Spinal cord (tissue), 10 donors: ENCODE measurements around the gene ACACB. TPM values are rescaled to one million over a fixed set of nuclear protein-coding genes. Genes with fewer than 3 reads are reported as not detected.
A peak's percentile ranks its signal among the peaks of the same experiment; 100 is the strongest.

Source experiments
- DNase-seq, 6 donors: peaks; one replicate each; pipeline versions ENCODE4 v3.0.0 to v3.0.0-alpha.2; 2013 to 2015; ENCODE audit warnings: low spot score in 6 of 6, low read depth in 4 of 6
- H3K27ac ChIP-seq: one replicate; pipeline ENCODE4 v1.5.1; 2013; ENCODE audit warnings: low read depth, low read length, control low read depth
- H3K27me3 ChIP-seq: one replicate; pipeline ENCODE4 v1.6.1; 2013; ENCODE audit warnings: low read length; ENCODE audit not compliant: control insufficient read depth, insufficient read depth
- H3K36me3 ChIP-seq: one replicate; pipeline ENCODE4 v1.6.1; 2013; ENCODE audit warnings: low read length; ENCODE audit not compliant: control insufficient read depth, insufficient read depth
- H3K4me1 ChIP-seq: one replicate; pipeline ENCODE4 v1.6.1; 2013; ENCODE audit warnings: low read length; ENCODE audit not compliant: control insufficient read depth, insufficient read depth
- H3K4me3 ChIP-seq: one replicate; pipeline ENCODE4 v1.5.1; 2013; ENCODE audit warnings: low read depth, low read length, control low read depth
- H3K9me3 ChIP-seq: one replicate; pipeline ENCODE4 v1.6.1; 2013; ENCODE audit warnings: low read length; ENCODE audit not compliant: control insufficient read depth, insufficient read depth
- WGBS: methylation state at CpG from one replicate; pipeline ENCODE4 v1.1.5; 2013; ENCODE audit warnings: missing lambda C conversion rate; ENCODE audit not compliant: insufficient coverage; 5-methylcytosine and 5-hydroxymethylcytosine counted together
- polyA plus RNA-seq, 2 donors: library from polyadenylated mRNA; unstranded; fragments of 120-200 nt; gene quantifications; one replicate each; pipeline ENCODE4 v1.2.1, GENCODE V29; 2013; ENCODE audit not compliant: insufficient read length in 2 of 2
- total RNA-seq, 2 donors: library from RNA; depleted of rRNA in 1 of 2; stranded (reverse); fragments of 120-200 nt in 1 of 2; fragments of >200 nt in 1 of 2; gene quantifications; one replicate each; pipeline versions ENCODE4 v1.2.3 to v1.2.4, GENCODE V29; 2013 to 2014
- donor health status: healthy.

Gene ACACB
- total and polyA plus RNA-seq, 4 donors = 8.3 to 18.6 (median 14.3) TPM

GRCh38 chr12:109234012-109234411 lies 117.6 kb downstream of the ACACB start:
- no peaks in the 10 kb centered on the region for H3K9me3 ChIP-seq
- no peaks in the 10 kb centered on the region for H3K4me1 ChIP-seq
- H3K27me3 ChIP-seq = no peaks in the 10 kb centered on the region
- H3K27ac ChIP-seq = no peak overlapping the region
- WGBS = 87% methylated on average over 10 of the region's 15 CpGs
- H3K36me3 ChIP-seq = peaks cover 15% of the 10 kb centered on the region
- DNase-seq = no peak
- H3K4me3 ChIP-seq = no peak overlapping the region

GRCh38 chr12:109236257-109236656 lies 119.9 kb downstream of the ACACB start:
- peak in 1 of 6 donors; percentile 43 for DNase-seq
- WGBS = 80% methylated on average over 4 of the region's 6 CpGs
- no peaks in the 10 kb centered on the region for H3K27me3 ChIP-seq
- H3K36me3 ChIP-seq = peaks cover 23% of the 10 kb centered on the region
- H3K9me3 ChIP-seq = no peaks in the 10 kb centered on the region
- no peak overlapping the region for H3K4me3 ChIP-seq
- no peaks in the 10 kb centered on the region for H3K4me1 ChIP-seq
- no peak overlapping the region for H3K27ac ChIP-seq

- Histone ChIP-seq H3K36me3 (peaks cover 24% of the 10 kb centered on the region), H3K27ac (no peak overlapping the region), H3K4me1 (no peaks in the 10 kb centered on the region), H3K4me3 (no peak overlapping the region), H3K9me3 (no peaks in the 10 kb centered on the region), H3K27me3 (no peaks in the 10 kb centered on the region)
- 91% methylated on average over 2 of the region's 4 CpGs for WGBS
- DNase-seq = no peak
Measured at GRCh38 chr12:109239179-109239578, 122.8 kb downstream of the ACACB start.

GRCh38 chr12:109239691-109240090 lies 123.3 kb downstream of the ACACB start:
- Histone ChIP-seq H3K9me3 (no peaks in the 10 kb centered on the region), H3K36me3 (peaks cover 24% of the 10 kb centered on the region), H3K27ac (no peak overlapping the region), H3K4me1 (no peaks in the 10 kb centered on the region), H3K27me3 (no peaks in the 10 kb centered on the region), H3K4me3 (no peak overlapping the region)
- 91% methylated on average over 10 of the region's 11 CpGs for WGBS
- no peak for DNase-seq

GRCh38 chr12:109240365-109240764 lies 124.0 kb downstream of the ACACB start:
- no peaks in the 10 kb centered on the region for H3K27me3 ChIP-seq
- H3K4me3 ChIP-seq = no peak overlapping the region
- H3K36me3 ChIP-seq = peaks cover 24% of the 10 kb centered on the region
- no peak for DNase-seq
- H3K27ac ChIP-seq = no peak overlapping the region
- no peaks in the 10 kb centered on the region for H3K9me3 ChIP-seq
- H3K4me1 ChIP-seq = no peaks in the 10 kb centered on the region
- no CpG with 5 or more reads among the region's 2 CpGs for WGBS

GRCh38 chr12:109241936-109242335 lies 125.5 kb downstream of the ACACB start:
- 100% methylated on average over 1 of the region's 5 CpGs for WGBS
- Histone ChIP-seq H3K27me3 (no peaks in the 10 kb centered on the region), H3K9me3 (no peaks in the 10 kb centered on the region), H3K36me3 (peaks cover 29% of the 10 kb centered on the region), H3K4me1 (no peaks in the 10 kb centered on the region), H3K27ac (no peak overlapping the region), H3K4me3 (no peak overlapping the region)
- DNase-seq = no peak

- no peak overlapping the region for H3K4me3 ChIP-seq
- WGBS = 100% methylated on average over 1 of the region's 5 CpGs
- H3K9me3 ChIP-seq = no peaks in the 10 kb centered on the region
- H3K4me1 ChIP-seq = no peaks in the 10 kb centered on the region
- peaks cover 21% of the 10 kb centered on the region for H3K36me3 ChIP-seq
- DNase-seq = no peak
- H3K27me3 ChIP-seq = no peaks in the 10 kb centered on the region
- no peak overlapping the region for H3K27ac ChIP-seq
Measured at GRCh38 chr12:109244073-109244472, 127.7 kb downstream of the ACACB start.

GRCh38 chr12:109246221-109246620 lies 129.8 kb downstream of the ACACB start:
- H3K9me3 ChIP-seq = peaks cover 2% of the 10 kb centered on the region
- WGBS = 96% methylated on average over 14 of the region's 15 CpGs
- no peak for DNase-seq
- no peak overlapping the region for H3K27ac ChIP-seq
- no peak overlapping the region for H3K4me3 ChIP-seq
- peaks cover 13% of the 10 kb centered on the region for H3K36me3 ChIP-seq
- no peaks in the 10 kb centered on the region for H3K4me1 ChIP-seq
- H3K27me3 ChIP-seq = no peaks in the 10 kb centered on the region

- DNase-seq = no peak
- peaks cover 8% of the 10 kb centered on the region for H3K36me3 ChIP-seq
- WGBS = 82% methylated on average over 9 of the region's 9 CpGs
- no peak overlapping the region for H3K4me3 ChIP-seq
- H3K4me1 ChIP-seq = no peaks in the 10 kb centered on the region
- H3K9me3 ChIP-seq = peaks cover 2% of the 10 kb centered on the region
- no peaks in the 10 kb centered on the region for H3K27me3 ChIP-seq
- no peak overlapping the region for H3K27ac ChIP-seq
Measured at GRCh38 chr12:109247831-109248654, 131.7 kb downstream of the ACACB start.

- 86% methylated on average over 1 of the region's 1 CpG for WGBS
- H3K36me3 ChIP-seq = peaks cover 8% of the 10 kb centered on the region
- peak in 1 of 6 donors; percentile 34 for DNase-seq
Measured at GRCh38 chr12:109250523-109250922, 134.1 kb downstream of the ACACB start.

More at GRCh38 chr12:109250523-109250922, 134.1 kb downstream of the ACACB start:
- H3K27ac ChIP-seq = no peak overlapping the region
- H3K27me3 ChIP-seq = no peaks in the 10 kb centered on the region
- H3K9me3 ChIP-seq = peaks cover 7% of the 10 kb centered on the region
- no peak overlapping the region for H3K4me3 ChIP-seq
- H3K4me1 ChIP-seq = no peaks in the 10 kb centered on the region
